ENCODE data around the gene RRAS. TPM values are rescaled to one million over a fixed set of nuclear protein-coding genes. Genes with fewer than 3 reads are reported as not detected.

RRAS gene
- total RNA-seq, result 10 to 100 TPM; 85.6 to 95.0 TPM
- long read RNA-seq, partial matches to known transcripts, result 1 of 3 reads
- long read RNA-seq, other reads (novel, unspliced or antisense), result 1 of 3 reads

DNA sequence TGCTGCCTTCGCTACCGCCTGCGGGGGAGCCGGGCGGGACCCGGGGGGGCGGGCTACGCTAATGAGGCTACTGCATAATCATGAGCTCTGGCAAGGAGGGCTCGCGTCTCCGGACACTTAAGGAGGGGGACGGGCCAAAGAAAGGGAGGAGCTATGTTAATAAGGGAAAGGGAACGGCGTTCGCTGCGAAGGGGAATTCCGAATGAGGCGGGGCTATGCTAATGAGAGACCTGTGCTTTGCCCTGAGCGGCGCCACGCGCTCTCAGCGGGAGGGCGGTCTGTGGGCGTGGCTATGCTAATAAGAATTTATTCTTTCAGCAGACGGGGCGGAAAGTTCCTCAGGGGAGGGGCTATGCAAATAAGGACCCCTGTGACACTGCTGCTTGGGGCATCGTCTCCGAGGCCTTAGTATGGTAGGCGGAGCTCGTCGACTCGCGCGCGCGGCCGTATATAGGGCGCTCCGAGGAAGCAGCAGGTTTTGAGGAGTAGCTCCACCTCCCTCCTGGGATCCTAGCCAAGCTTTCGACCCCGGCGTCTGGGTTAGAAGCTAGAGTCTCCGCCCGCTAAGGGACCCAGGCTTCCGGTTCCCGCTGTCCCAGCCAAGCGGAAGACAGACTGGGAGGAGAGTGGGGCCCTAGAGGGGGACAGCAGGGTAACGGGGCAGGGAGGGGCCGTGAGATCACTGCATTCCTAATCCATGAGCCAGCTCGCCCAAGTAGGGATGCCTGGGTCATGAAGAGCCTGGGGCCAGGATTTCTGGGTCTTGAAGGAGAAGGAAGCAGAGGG lies at the start of gene RRAS:
Gene RRAS (minus strand): TSS at position 31 of the 786 bp plus-strand sequence. CDS start 45 bp downstream, outside the sequence.
- ATAC-seq, result peak; percentile 73 to 76
- DNase-seq, result peak; percentile 100
- intact Hi-C loops (cut with DNase I), result no loop called here

DNA sequence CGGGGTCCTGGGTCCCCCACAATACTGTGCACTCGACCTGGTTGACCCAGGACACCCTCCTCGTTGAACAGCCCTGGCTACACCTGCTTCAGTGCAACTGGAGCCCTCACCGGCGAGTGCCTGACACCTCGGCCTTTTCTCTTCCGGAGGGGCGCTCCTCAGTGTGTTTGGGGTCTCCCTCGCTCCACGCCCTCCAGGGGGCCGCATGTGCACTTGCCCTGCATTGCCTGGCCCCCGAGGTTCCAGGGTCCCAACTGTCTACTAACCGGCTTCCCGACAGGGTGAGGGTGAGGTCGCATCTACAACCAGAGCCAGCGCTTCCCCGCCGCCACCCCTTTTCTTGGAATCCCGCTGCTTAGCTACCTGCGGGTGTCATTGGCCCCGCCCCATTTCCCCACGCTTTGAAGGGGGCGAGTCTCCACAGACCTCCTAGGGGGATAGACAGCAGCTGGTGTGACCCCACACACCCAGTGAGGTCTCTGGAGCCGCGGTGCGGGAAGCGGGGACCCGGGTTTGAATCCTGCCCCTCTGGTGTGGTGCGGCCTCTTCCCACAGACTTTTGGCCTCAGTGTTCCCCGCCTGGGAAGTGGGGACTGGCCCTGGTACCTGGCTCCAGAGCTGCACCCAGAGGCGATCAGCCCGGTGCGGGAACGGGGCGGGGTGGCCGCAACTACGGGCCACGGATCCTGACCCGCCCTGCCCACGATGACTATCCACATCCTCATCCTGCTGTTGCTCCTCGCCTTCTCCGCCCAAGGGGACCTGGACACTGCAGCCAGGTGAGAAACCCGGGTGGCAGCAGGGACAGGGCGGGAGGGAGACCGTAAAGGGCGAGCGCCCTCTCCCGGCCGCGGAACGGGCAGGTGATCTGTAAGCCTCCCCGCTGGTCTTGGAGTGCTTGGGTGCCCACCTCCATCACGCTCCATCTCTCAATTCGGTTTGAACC lies 49.5 kb upstream of the RRAS start, which contains the start of gene ADM5:
Gene ADM5 (plus strand): TSS at position 462 of the 946 bp plus-strand sequence. CDS start 244 bp downstream, at position 706.
- intact Hi-C loops (cut with DNase I), result loop anchor here (5.0 to 10.0 kb wide), 2 partner anchors 73 to 115 kb away; partner anchors contain the start of gene TSKS (in 1 of the 2)
- DNase-seq (no peak), ATAC-seq (peak; percentile 27 to 35)

DNA sequence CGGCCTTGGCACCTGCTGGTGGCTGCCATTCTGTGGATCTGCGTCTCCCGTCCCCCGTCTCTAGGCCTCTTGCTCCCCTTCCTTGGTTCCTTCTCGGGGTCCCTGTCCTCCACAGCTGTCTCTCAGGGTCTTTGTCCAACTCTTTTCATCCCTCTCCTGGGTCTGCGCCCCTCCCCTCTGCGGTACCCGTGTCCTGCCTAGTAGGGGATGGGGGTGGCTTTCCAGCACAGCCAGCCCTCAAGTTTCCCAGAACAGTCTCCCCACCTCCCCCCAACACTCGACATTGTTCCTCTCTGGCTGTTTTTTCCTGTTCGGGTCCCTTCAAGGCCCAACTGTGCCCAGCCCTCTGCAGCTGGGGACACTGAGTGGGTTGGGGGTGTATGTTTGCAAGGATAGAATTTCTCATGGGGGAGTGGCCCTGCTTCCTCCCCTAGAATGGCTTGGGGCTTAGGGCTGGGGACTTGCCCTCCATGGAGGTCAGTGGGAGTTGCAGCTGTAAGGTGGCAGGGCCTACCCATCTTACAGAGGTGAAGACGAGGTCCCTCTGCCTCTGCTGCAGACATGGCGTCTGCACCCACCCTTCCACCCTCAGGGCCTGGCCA lies 48.7 kb upstream of the RRAS start:
- ATAC-seq (no peak), DNase-seq (no peak)
- intact Hi-C loops (cut with DNase I), result loop anchor here in 1 of 2 donors (10.0 kb wide), 1 partner anchor 116 kb away; no protein-coding TSS in a partner anchor

DNA sequence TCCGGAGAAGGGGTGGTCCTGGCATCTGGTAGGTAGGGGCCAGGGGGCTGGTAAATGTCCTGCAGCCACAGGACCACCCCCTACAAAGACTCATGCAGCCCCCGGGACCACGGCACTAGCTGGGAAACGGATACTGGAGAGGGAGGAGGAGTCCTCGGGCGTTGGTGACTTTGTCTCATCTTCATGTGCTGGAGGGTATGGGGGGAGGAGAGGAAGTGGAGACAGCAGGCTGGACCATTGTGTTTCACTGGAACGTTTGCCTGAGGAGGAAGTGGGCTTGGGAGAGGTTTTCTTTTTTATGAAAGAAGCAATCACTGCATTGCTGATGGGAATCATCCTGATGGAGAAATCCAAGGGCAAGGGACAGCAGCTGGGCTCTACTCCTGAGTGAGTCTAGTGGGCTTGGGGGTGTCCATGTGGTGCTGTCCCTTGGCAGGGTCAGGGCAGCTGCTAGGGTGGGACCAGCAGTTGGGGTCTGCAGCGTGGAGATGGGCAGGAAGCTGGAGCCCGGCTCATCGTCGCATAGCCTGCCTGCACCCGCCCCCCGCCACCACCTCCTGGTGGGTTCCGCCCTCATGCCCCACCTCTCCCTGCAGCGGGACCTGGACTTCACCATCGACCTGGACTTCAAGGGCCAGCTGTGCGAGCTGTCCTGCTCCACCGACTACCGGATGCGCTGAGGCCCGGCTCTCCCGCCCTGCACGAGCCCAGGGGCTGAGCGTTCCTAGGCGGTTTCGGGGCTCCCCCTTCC lies 47.8 kb upstream of the RRAS start:
- DNase-seq, result no peak
- ATAC-seq, result no peak
- intact Hi-C loops (cut with DNase I), result loop anchor here in 1 of 2 donors (10.0 kb wide), 1 partner anchor 117 kb away; no protein-coding TSS in a partner anchor

DNA sequence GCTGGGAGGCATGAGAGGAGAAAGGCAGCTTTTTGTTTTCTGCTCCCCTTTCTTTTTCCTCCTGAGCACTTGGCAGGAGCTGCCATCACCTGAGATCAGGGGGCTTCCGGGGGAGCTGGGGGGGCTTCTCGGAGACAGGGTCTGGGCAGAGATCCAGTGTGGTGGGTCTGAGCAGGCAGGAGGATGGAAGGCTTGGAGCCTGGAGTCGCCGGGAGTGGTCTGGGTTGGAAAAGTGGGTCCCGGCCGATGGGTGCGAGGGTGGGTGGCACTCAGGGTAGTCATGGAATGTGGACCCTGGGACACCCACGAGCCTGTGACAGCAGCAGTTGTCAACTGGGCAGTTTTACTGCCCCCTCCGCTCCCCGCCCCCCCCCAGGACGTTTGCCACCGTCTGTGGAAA lies 47.2 kb upstream of the RRAS start:
- intact Hi-C loops (cut with DNase I), result loop anchor here in 1 of 2 donors (10.0 kb wide), 1 partner anchor 118 kb away; no protein-coding TSS in a partner anchor
- ATAC-seq (no peak), DNase-seq (no peak)

DNA sequence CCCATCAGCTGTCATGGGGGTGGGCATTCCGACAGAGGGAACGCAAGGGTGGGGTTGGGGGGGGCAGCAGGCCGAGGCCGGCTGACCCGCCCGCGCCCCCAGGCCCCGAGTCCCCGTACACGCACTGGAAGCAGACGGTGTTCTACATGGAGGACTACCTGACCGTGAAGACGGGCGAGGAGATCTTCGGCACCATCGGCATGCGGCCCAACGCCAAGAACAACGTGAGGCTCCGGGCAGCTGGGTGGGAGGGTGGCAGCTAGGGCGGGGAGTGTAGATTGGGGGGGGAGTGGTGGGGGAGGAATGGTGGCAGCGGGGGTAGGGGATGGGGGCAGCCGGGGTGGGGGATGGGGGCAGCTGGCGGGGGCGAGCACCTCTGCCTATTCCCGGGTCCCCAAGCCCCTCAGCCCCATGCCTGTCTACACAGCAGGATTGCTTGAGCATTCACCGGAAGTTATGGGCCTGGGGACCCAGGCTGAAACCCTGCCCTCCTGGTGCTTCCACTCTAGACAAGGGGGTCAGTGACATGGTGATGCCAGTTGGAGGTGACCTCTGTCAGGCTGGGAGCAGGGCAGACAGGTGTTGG lies 46.7 kb upstream of the RRAS start:
- intact Hi-C loops (cut with DNase I), result loop anchor here in 1 of 2 donors (10.0 kb wide), 1 partner anchor 118 kb away; no protein-coding TSS in a partner anchor
- DNase-seq (no peak), ATAC-seq (no peak)

DNA sequence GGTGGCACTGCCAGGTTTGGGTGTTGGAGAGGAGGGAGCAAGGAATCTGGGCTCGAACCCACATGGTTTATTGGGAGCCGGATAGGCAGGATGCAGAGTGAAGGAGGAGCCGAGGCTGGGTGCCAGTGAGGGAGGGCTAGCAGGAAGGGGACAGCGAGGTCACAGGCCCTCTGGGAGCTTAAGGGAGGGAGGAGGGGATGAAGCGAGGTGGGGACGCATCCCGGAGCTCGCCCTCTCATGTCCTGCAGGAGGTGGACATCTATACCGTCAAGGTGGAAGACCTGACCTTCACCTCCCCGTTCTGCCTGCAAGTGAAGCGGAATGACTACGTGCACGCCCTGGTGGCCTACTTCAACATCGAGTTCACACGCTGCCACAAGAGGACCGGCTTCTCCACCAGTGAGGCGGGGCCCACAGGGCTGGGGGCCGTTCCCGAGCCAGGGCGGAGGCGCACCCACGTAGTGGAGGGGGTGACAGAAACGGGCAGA lies 45.9 kb upstream of the RRAS start:
- intact Hi-C loops (cut with DNase I), result loop anchor here in 1 of 2 donors (10.0 kb wide), 1 partner anchor 119 kb away; no protein-coding TSS in a partner anchor
- ATAC-seq (no peak), DNase-seq (no peak)

DNA sequence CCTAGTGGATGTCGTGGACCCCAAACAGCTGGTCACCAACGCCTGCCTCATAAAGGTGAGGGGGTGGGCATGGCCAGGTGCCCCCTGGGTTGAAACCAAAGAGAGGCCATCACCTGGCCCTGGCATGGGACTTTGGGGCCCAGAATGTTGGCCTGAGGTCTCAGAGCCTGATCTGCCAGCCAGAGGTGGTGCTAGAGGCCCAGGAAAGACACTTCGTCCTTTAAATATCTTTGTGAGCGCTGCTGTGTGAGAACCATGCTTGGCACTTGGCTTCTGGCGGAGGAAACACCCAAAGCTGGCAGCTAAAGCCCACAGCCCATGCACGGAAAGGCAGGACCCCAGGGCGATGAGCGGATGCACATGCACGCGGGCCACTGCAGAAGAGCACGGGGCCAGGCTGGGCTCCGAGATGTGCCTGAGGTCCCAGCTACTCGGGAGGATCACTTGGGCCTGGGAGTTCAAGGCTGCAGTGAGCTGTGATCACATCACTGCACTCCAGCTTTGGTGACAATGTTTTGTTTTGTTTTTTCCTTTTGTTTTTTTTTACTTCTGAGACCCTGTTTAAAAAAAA lies 45.1 kb upstream of the RRAS start:
- no peak for DNase-seq

DNA sequence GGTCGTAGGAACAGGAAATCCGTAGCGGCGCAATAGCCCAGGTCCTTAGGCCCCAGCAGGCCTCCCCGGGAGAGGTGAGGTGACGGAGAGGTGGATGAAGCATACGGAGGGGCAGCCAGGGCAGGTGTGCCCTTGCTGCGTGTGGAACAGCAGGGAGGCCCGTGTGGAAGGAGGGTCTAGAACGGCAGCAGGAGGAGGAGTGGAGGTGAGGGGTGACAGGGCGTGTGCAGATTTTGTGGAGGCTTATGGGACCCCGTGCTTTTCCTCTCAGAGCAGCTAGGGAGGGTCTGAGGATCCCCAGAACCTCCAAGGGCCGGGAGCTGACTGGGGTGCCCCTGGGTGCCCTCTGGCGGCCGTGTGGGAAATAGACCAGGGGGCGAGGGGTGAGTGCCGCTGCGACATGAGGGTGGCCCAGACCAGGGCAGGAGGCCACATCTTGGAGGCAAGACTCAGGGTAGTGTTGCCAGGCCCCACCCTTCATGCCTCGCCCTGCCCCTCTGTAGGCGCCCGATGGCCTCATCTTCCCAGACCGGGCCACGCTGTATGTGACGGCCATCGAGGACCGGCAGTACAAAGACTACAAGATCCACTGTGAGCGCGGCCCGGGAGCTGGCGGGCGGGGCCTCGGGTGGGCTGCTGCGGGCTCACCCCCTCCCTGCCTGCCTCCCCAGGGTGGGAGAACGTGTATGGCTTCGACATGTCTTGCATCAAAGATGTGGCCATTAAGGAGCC lies 44.5 kb upstream of the RRAS start:
- DNase-seq, result no peak
- ATAC-seq, result no peak
- intact Hi-C loops (cut with DNase I), result loop anchor here (5.0 to 10.0 kb wide), 2 partner anchors 120 to 128 kb away; partner anchors contain the start of gene FUZ (in 1 of the 2)

More for the DNA sequence above, 45.1 kb upstream of the RRAS start:
- peak in 1 of 2 donors; percentile 23 for ATAC-seq
- intact Hi-C loops (cut with DNase I), result loop anchor here (5.0 to 10.0 kb wide), 2 partner anchors 120 to 127 kb away; partner anchors contain the start of gene FUZ (in 1 of the 2)

DNA sequence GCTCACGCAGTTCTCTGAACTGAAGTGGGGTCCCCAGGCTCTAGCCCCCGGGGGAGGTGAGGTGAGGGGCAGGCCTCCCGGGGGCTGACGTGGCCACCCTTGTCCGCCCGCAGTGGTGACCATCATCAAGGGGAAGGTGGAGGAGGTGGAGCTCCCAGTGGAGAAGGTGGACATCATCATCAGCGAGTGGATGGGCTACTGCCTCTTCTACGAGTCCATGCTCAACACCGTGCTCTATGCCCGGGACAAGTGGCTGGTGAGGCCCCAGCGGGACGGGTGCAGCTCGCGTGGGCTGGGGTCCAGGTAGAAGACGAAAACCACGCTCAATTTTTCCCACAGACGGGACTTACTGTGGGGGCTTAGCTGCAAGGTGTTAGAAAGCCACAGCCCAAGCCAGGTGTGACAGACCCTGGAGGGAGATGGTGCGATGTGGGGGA lies 43.9 kb upstream of the RRAS start:
- ATAC-seq (no peak), DNase-seq (no peak)
- intact Hi-C loops (cut with DNase I), result loop anchor here (5.0 to 10.0 kb wide), 2 partner anchors 121 to 128 kb away; partner anchors contain the start of gene FUZ (in 1 of the 2)

DNA sequence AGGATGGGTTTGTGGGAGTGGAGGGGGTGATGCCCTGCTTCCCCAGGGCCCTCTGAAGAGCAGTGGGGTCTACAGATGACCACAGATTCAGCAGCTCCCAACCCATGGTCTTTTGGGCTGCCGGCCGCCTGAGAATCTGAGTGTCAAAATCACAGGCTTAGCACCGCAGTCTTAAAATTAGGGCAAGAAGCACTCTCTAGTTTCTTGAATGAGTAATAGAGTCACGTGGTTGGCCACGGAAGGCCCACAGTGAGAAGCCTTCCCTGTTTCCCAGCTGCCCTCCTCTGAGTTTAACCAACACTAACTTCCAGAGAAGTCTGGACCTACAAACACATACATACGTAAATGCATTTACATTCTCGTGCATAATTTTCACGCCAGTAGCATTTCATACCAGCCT lies 42.3 kb upstream of the RRAS start:
- intact Hi-C loops (cut with DNase I), result loop anchor here (5.0 to 10.0 kb wide), 2 partner anchors 123 to 130 kb away; partner anchors contain the start of gene FUZ (in 1 of the 2)
- no peak for DNase-seq

DNA sequence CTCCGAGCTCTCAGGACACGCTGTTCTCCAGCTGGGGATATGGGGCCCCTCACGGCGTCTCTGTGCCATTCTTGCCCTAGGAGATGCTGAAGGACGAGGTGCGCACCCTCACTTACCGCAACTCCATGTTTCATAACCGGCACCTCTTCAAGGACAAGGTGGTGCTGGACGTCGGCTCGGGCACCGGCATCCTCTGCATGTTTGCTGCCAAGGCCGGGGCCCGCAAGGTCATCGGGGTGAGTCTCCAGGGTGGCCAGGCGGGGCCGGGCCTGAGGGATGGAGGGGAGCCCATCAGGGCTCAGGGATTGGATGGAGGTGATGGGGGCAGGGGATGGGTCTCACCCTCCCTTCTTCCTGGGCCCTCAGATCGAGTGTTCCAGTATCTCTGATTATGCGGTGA lies 41.9 kb upstream of the RRAS start:
- intact Hi-C loops (cut with DNase I), result loop anchor here (5.0 to 10.0 kb wide), 2 partner anchors 123 to 130 kb away; partner anchors contain the start of gene FUZ (in 1 of the 2)
- ATAC-seq, result no peak
- DNase-seq, result no peak

More for the DNA sequence above, 42.3 kb upstream of the RRAS start:
- ATAC-seq, result no peak

DNA sequence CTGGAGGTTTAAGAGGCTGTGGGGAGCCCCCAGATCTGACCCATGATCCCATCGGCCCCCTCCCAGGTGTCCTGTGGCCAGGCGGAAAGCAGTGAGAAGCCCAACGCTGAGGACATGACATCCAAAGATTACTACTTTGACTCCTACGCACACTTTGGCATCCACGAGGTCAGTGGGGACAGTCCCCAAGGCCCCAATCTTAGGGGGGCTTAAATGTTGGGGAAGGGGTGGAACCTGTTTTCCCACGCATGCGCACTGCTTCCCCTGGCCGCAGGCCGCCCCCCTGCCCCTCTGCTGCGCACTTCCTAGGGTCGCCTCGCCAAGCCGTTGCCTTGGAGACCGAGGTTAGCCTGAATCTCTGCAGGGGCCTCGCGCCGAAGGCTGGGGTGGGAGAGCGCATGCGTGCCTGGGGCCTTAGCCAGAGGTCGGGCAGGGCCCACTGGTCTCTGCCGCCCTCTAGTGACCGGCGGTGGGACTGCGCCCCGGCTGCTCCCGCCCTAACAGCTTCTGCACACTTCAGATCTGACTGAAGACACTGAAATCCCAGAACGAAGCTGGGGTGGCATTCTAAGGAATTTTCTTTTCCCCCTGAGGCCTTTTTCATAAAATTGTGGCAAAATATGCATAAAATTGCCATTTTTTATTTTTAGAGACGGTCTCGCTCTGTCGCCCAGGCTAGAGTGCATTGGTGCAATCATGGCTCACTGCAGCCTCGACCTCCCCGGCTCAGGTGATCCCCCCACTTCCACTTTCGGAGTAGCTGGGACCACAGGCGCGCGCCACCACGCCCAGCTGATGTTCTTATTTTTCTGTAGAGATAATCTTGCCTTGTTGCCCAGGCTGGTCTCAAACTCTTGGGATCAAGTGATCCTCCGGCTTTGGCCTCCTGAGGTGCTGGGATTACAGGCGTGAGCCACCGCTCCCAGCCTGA lies 40.7 kb upstream of the RRAS start:
- intact Hi-C loops (cut with DNase I), result loop anchor here (5.0 to 10.0 kb wide), 2 partner anchors 124 to 132 kb away; partner anchors contain the start of gene FUZ (in 1 of the 2)
- peak; percentile 91 for DNase-seq
- peak; percentile 2 to 9 for ATAC-seq

DNA sequence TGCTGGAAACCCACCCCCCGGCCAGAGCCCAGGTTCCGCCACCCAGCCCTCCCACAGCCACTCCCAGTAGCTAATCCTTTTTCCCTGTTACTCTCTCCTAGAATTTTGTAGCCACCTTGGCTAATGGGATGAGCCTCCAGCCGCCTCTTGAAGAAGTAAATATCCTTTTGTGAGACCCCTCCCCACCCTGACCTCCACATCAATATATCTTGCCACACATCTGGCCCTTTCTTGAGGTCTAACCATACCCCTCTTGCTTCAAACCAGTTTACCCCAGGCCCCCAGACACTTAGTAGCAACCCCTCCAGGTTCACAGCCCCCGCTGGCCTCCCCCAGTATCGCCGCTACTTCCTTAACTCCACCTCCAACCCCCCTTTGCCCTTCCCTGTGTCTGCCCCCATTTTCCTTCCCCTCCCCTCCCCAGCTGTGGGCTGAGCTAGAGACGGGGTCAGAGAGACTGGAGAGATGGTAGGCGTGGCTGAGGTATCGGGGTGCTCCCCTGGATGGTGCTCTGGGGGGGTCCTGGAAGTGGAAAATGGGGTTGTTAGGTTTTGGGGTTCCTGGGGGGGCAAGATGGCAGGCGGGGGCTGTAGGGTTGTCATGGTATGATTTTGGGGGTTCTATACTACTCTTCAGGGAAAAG lies 39.9 kb upstream of the RRAS start:
- intact Hi-C loops (cut with DNase I), result loop anchor here (5.0 to 10.0 kb wide), 2 partner anchors 125 to 132 kb away; partner anchors contain the start of gene FUZ (in 1 of the 2)

More for the DNA sequence above, 39.9 kb upstream of the RRAS start:
- ATAC-seq, result no peak
- DNase-seq, result no peak

All from left cardiac atrium (tissue), 4 donors.